GM12865 (cell line): Measurements from ENCODE around the gene HNMT.

Source experiments
- DNase-seq: peaks from one replicate; pipeline ENCODE4 v3.0.0; 2010; ENCODE audit warnings: low read depth
- H3K4me3 ChIP-seq: 2 replicates; pipeline ENCODE4 v1.5.1; 2011; ENCODE audit warnings: mild to moderate bottlenecking, low read depth, low read length, control low read depth
- TF ChIP-seq, protein P1 (sequence below): IDR thresholded peaks from 2 replicates; pipeline ENCODE4 v1.5.1; 2011; ENCODE audit warnings: low read length, control low read depth, low read depth, inconsistent platforms; ENCODE audit not compliant: insufficient read depth; ENCODE audit errors: missing control alignments

Gene HNMT

GRCh38 chr2:138026111-138027020 is 62.1 kb downstream of the HNMT start:
- no peak for DNase-seq
- TF ChIP-seq, protein P1, sequence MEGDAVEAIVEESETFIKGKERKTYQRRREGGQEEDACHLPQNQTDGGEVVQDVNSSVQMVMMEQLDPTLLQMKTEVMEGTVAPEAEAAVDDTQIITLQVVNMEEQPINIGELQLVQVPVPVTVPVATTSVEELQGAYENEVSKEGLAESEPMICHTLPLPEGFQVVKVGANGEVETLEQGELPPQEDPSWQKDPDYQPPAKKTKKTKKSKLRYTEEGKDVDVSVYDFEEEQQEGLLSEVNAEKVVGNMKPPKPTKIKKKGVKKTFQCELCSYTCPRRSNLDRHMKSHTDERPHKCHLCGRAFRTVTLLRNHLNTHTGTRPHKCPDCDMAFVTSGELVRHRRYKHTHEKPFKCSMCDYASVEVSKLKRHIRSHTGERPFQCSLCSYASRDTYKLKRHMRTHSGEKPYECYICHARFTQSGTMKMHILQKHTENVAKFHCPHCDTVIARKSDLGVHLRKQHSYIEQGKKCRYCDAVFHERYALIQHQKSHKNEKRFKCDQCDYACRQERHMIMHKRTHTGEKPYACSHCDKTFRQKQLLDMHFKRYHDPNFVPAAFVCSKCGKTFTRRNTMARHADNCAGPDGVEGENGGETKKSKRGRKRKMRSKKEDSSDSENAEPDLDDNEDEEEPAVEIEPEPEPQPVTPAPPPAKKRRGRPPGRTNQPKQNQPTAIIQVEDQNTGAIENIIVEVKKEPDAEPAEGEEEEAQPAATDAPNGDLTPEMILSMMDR = no peak
- no peak overlapping the region for H3K4me3 ChIP-seq

GRCh38 chr2:138028538-138028937 is 64.3 kb downstream of the HNMT start:
- peak; percentile 48 for DNase-seq
- no peak overlapping the region for H3K4me3 ChIP-seq
- TF ChIP-seq, protein P1 = no peak

GRCh38 chr2:138029276-138029675 is 65.0 kb downstream of the HNMT start:
- TF ChIP-seq, protein P1 = no peak

GRCh38 chr2:138030459-138030858 is 66.2 kb downstream of the HNMT start:
- peak; percentile 69 for DNase-seq
- no peak overlapping the region for H3K4me3 ChIP-seq
- TF ChIP-seq, protein P1 = no peak

More at GRCh38 chr2:138029276-138029675, 65.0 kb downstream of the HNMT start:
- H3K4me3 ChIP-seq = no peak overlapping the region
- no peak for DNase-seq

- DNase-seq = no peak
- no peak overlapping the region for H3K4me3 ChIP-seq
- TF ChIP-seq, protein P1 = no peak
These were observed 68.1 kb downstream of the HNMT start for GRCh38 chr2:138032334-138032733.

GRCh38 chr2:138034536-138034935 is 70.3 kb downstream of the HNMT start:
- H3K4me3 ChIP-seq = no peak overlapping the region
- TF ChIP-seq, protein P1 = no peak
- DNase-seq = no peak
